Measurements from ENCODE around the gene LDLRAD4. TPM values are rescaled to one million over a fixed set of nuclear protein-coding genes. Genes with fewer than 3 reads are reported as not detected.

LDLRAD4 gene
- total RNA-seq, 6 donors from 2014 or later, result 19.5 to 26.6 (median 24.4) TPM

- no peak for DNase-seq
- Histone ChIP-seq H3K4me3 (no peak overlapping the region), H3K36me3 (no peaks in the 10 kb centered on the region), H3K27ac (no peak overlapping the region), H3K9me3 (no peaks in the 10 kb centered on the region), H3K27me3 (no peaks in the 10 kb centered on the region), H3K4me1 (peaks cover 0 to 6% (median 0%) of the 10 kb centered on the region in 4 donors)
- 97 to 100% methylated on average over 6 to 7 of the region's 7 CpGs for WGBS, 2 donors
- no peak for TF ChIP-seq EP300 (IDR thresholded peaks at IDR 0.05)
- no peak for TF ChIP-seq POLR2AphosphoS5 (IDR thresholded peaks at IDR 0.05)
- TF ChIP-seq POLR2A (IDR thresholded peaks at IDR 0.05), result no peak
- TF ChIP-seq CTCF (IDR thresholded peaks at IDR 0.05), result no peak
- ATAC-seq (ENCODE audit: low FRiP score in 2 of 2), result no peak
Measured at GRCh38 chr18:13573750-13574149, 355.2 kb downstream of the LDLRAD4 start.

GRCh38 chr18:13574355-13574754, 355.8 kb downstream of the LDLRAD4 start:
- Histone ChIP-seq H3K9me3 (no peaks in the 10 kb centered on the region), H3K27me3 (no peaks in the 10 kb centered on the region), H3K4me1 (peaks cover 0 to 6% (median 0%) of the 10 kb centered on the region in 4 donors), H3K36me3 (no peaks in the 10 kb centered on the region), H3K27ac (no peak overlapping the region), H3K4me3 (no peak overlapping the region)
- 93 to 94% methylated on average over 7 to 10 of the region's 10 CpGs for WGBS, 2 donors
- ATAC-seq (ENCODE audit: low FRiP score in 2 of 2) (no peak), DNase-seq (no peak)
- TF ChIP-seq POLR2A (IDR thresholded peaks at IDR 0.05) (no peak), EP300 (IDR thresholded peaks at IDR 0.05) (no peak), CTCF (IDR thresholded peaks at IDR 0.05) (no peak), POLR2AphosphoS5 (IDR thresholded peaks at IDR 0.05) (no peak)

GRCh38 chr18:13574761-13575160, 356.2 kb downstream of the LDLRAD4 start:
- Histone ChIP-seq H3K9me3 (no peaks in the 10 kb centered on the region), H3K4me3 (no peak overlapping the region), H3K27ac (no peak overlapping the region), H3K4me1 (peaks cover 0 to 6% (median 0%) of the 10 kb centered on the region in 4 donors), H3K36me3 (no peaks in the 10 kb centered on the region), H3K27me3 (no peaks in the 10 kb centered on the region)
- 74 to 82% methylated on average over 1 of the region's 1 CpG for WGBS, 2 donors
- no peak for TF ChIP-seq POLR2A (IDR thresholded peaks at IDR 0.05)
- no peak for TF ChIP-seq CTCF (IDR thresholded peaks at IDR 0.05)
- no peak for TF ChIP-seq EP300 (IDR thresholded peaks at IDR 0.05)
- no peak for TF ChIP-seq POLR2AphosphoS5 (IDR thresholded peaks at IDR 0.05)
- no peak for ATAC-seq (ENCODE audit: low FRiP score in 2 of 2)
- DNase-seq, result no peak

- TF ChIP-seq CTCF (IDR thresholded peaks at IDR 0.05), result no peak
- no peak for TF ChIP-seq POLR2AphosphoS5 (IDR thresholded peaks at IDR 0.05)
- no peak for TF ChIP-seq EP300 (IDR thresholded peaks at IDR 0.05)
- TF ChIP-seq POLR2A (IDR thresholded peaks at IDR 0.05), result no peak
- no peaks in the 10 kb centered on the region for H3K9me3 ChIP-seq
- H3K27ac ChIP-seq, result peak overlapping the region in 2 of 4 donors; percentile 19 to 54
- no peak for DNase-seq
- H3K4me3 ChIP-seq, result no peak overlapping the region
- WGBS, 2 donors, result 80 to 85% methylated on average over 6 of the region's 6 CpGs
- peaks cover 0 to 6% (median 0%) of the 10 kb centered on the region in 4 donors for H3K4me1 ChIP-seq
- H3K36me3 ChIP-seq, result no peaks in the 10 kb centered on the region
- ATAC-seq (ENCODE audit: low FRiP score in 2 of 2), result no peak
- H3K27me3 ChIP-seq, result no peaks in the 10 kb centered on the region
Measured at GRCh38 chr18:13576598-13576997, 358.0 kb downstream of the LDLRAD4 start.

- Histone ChIP-seq H3K27ac (peak overlapping the region in 3 of 4 donors; percentile 19 to 59 (median 54)), H3K27me3 (no peaks in the 10 kb centered on the region), H3K4me1 (peaks cover 0 to 6% (median 0%) of the 10 kb centered on the region in 4 donors), H3K36me3 (no peaks in the 10 kb centered on the region), H3K4me3 (no peak overlapping the region), H3K9me3 (no peaks in the 10 kb centered on the region)
- WGBS, 2 donors, result 56 to 71% methylated on average over 10 of the region's 10 CpGs
- DNase-seq (no peak), ATAC-seq (ENCODE audit: low FRiP score in 2 of 2) (peak in 1 of 2 donors; percentile 92)
- TF ChIP-seq POLR2AphosphoS5 (IDR thresholded peaks at IDR 0.05) (peak; percentile 13 to 28), EP300 (IDR thresholded peaks at IDR 0.05) (no peak), CTCF (IDR thresholded peaks at IDR 0.05) (no peak), POLR2A (IDR thresholded peaks at IDR 0.05) (peak in 1 of 4 donors; percentile 66)
Measured at GRCh38 chr18:13577091-13577697, 358.6 kb downstream of the LDLRAD4 start.

Measured in upper lobe of left lung (tissue), 6 donors.